ENCODE measurements around the gene SH3RF3.

The SH3RF3 gene

DNA sequence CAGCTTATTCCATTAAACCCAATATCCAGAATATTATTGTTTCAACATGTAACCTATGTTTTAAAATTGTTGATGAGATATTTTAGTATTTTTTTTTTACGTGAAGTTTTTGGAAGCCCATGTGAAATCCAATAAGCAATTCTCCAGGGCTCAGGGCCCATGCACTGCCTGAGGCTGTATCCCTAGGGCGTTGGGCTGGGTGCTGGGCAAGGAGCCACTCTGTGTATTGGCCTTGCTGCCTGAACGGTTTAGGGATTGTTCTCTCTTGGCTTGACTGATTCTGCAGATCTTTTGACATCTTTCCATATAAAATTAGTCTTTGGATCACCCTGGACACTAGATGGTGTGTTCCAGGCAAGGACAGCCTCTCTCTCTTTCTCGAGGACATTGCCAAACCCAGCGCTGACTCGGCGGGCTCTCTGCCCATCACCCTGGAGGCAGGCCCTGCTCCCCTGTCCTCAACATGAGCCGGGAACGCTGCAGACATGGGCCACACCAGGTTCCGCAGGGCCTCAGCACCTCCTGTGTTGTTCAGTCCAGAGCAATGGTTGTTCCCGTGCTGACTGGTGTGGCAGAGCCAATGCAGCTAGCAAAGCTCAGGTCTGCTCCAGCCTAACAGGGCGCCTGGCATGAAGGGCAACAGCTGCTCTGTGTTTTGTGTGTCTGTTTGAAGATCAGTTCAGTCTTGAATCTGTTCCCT is 321.7 kb downstream of the SH3RF3 start:
- Histone ChIP-seq H3K4me1 (ENCODE audit: low read depth, poor library complexity, severe bottlenecking) (no peaks in the 10 kb centered on the region), H2AFZ (ENCODE audit: low read depth) (no peak overlapping the region), H3K4me3 (IDR thresholded peaks at IDR 0.05; ENCODE audit: insufficient read depth, low read depth, low read length) (no peak overlapping the region), H3K27ac (no peak overlapping the region), H3K9ac (no peak overlapping the region), H3K36me3 (ENCODE audit: insufficient read depth) (no peaks in the 10 kb centered on the region), H3K79me2 (ENCODE audit: insufficient read depth, low read depth) (no peaks in the 10 kb centered on the region), H4K20me1 (ENCODE audit: insufficient read depth) (no peaks in the 10 kb centered on the region), H3K4me2 (no peak overlapping the region), H3K27me3 (ENCODE audit: insufficient read depth, low read depth) (no peaks in the 10 kb centered on the region)
- TF ChIP-seq, protein P1, sequence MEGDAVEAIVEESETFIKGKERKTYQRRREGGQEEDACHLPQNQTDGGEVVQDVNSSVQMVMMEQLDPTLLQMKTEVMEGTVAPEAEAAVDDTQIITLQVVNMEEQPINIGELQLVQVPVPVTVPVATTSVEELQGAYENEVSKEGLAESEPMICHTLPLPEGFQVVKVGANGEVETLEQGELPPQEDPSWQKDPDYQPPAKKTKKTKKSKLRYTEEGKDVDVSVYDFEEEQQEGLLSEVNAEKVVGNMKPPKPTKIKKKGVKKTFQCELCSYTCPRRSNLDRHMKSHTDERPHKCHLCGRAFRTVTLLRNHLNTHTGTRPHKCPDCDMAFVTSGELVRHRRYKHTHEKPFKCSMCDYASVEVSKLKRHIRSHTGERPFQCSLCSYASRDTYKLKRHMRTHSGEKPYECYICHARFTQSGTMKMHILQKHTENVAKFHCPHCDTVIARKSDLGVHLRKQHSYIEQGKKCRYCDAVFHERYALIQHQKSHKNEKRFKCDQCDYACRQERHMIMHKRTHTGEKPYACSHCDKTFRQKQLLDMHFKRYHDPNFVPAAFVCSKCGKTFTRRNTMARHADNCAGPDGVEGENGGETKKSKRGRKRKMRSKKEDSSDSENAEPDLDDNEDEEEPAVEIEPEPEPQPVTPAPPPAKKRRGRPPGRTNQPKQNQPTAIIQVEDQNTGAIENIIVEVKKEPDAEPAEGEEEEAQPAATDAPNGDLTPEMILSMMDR (conservative IDR thresholded peaks at IDR 0.05; ENCODE audit: low read depth, low read length): no peak

- Histone ChIP-seq H4K20me1 (ENCODE audit: insufficient read depth) (no peaks in the 10 kb centered on the region), H3K27ac (no peak overlapping the region), H3K79me2 (ENCODE audit: insufficient read depth, low read depth) (no peaks in the 10 kb centered on the region), H3K36me3 (ENCODE audit: insufficient read depth) (no peaks in the 10 kb centered on the region), H2AFZ (ENCODE audit: low read depth) (no peak overlapping the region), H3K4me1 (ENCODE audit: low read depth, poor library complexity, severe bottlenecking) (no peaks in the 10 kb centered on the region), H3K27me3 (ENCODE audit: insufficient read depth, low read depth) (no peaks in the 10 kb centered on the region), H3K4me3 (IDR thresholded peaks at IDR 0.05; ENCODE audit: insufficient read depth, low read depth, low read length) (no peak overlapping the region), H3K4me2 (no peak overlapping the region), H3K9ac (no peak overlapping the region)
- TF ChIP-seq, protein P1 (conservative IDR thresholded peaks at IDR 0.05; ENCODE audit: low read depth, low read length): no peak
Measured at GRCh38 chr2:109451671-109452070, 322.7 kb downstream of the SH3RF3 start.

GRCh38 chr2:109452318-109453305 is 323.6 kb downstream of the SH3RF3 start:
- no peaks in the 10 kb centered on the region for H4K20me1 ChIP-seq (ENCODE audit: insufficient read depth)

DNA sequence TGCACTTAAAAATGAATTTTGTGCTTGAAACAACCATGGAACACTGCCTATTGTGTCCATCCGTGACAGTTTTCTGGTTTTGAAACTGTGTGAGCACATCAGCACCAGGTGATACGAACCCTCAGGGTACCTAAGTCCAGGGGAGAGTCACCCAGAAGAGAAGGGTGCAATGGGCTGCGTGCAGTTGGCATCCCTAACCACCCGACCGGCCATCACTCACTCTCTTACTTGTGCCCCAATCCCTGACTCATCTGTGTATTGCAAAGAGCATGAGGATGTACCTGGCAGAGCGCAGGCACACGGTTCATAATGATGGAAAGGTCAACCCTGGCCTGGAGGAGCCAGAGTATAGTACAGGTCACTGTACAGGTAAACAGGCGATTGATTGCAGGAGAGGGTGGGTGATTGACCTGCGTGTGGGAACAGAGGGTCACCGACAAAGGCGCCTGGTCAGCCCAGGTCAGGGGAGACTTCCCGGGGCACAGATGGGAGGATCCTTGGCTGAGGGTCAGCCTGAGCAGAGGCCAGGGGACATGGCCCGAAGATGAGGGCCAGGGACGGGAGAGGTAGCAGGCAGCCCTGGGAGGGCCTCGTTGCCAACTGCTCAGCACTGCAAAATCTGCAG is 324.5 kb downstream of the SH3RF3 start:
- Histone ChIP-seq H3K27me3 (ENCODE audit: insufficient read depth, low read depth) (no peaks in the 10 kb centered on the region), H3K4me2 (no peak overlapping the region), H3K4me1 (ENCODE audit: low read depth, poor library complexity, severe bottlenecking) (no peaks in the 10 kb centered on the region), H3K79me2 (ENCODE audit: insufficient read depth, low read depth) (no peaks in the 10 kb centered on the region), H3K4me3 (IDR thresholded peaks at IDR 0.05; ENCODE audit: insufficient read depth, low read depth, low read length) (no peak overlapping the region), H3K36me3 (ENCODE audit: insufficient read depth) (no peaks in the 10 kb centered on the region), H3K9ac (no peak overlapping the region), H2AFZ (ENCODE audit: low read depth) (no peak overlapping the region), H3K27ac (no peak overlapping the region), H4K20me1 (ENCODE audit: insufficient read depth) (no peaks in the 10 kb centered on the region)
- TF ChIP-seq, protein P1 (conservative IDR thresholded peaks at IDR 0.05; ENCODE audit: low read depth, low read length): no peak

More at GRCh38 chr2:109452318-109453305, 323.6 kb downstream of the SH3RF3 start:
- no peak overlapping the region for H2AFZ ChIP-seq (ENCODE audit: low read depth)
- no peaks in the 10 kb centered on the region for H3K36me3 ChIP-seq (ENCODE audit: insufficient read depth)
- TF ChIP-seq, protein P1 (conservative IDR thresholded peaks at IDR 0.05; ENCODE audit: low read depth, low read length): no peak
- no peak overlapping the region for H3K4me2 ChIP-seq
- no peak overlapping the region for H3K9ac ChIP-seq
- no peak overlapping the region for H3K27ac ChIP-seq
- H3K27me3 ChIP-seq (ENCODE audit: insufficient read depth, low read depth): no peaks in the 10 kb centered on the region
- no peaks in the 10 kb centered on the region for H3K79me2 ChIP-seq (ENCODE audit: insufficient read depth, low read depth)
- no peak overlapping the region for H3K4me3 ChIP-seq (IDR thresholded peaks at IDR 0.05; ENCODE audit: insufficient read depth, low read depth, low read length)
- H3K4me1 ChIP-seq (ENCODE audit: low read depth, poor library complexity, severe bottlenecking): no peaks in the 10 kb centered on the region

Measured in KMS-11 (cell line).